HG02610 (cell line): Measurements from ENCODE around the gene PPM1M.
A peak's percentile ranks its signal among the peaks of the same experiment; 100 is the strongest.

ENCODE experiments used
- ATAC-seq: cut with Tn5 transposase; IDR thresholded peaks from one replicate; pipeline ENCODE4 v1.9.1; 2021; ENCODE audit warnings: mild to moderate bottlenecking, moderate library complexity; ENCODE audit not compliant: unreplicated experiment

Gene PPM1M

GRCh38 chr3:52230461-52230860 is 15.1 kb upstream of the PPM1M start:
- no peak for ATAC-seq

- no peak for ATAC-seq
Measured at GRCh38 chr3:52230889-52231499, 14.6 kb upstream of the PPM1M start.

GRCh38 chr3:52231502-52232278 is 13.9 kb upstream of the PPM1M start:
- no peak for ATAC-seq

GRCh38 chr3:52232279-52233107 is 13.1 kb upstream of the PPM1M start:
- ATAC-seq, result no peak

GRCh38 chr3:52233108-52233591 is 12.4 kb upstream of the PPM1M start:
- ATAC-seq, result no peak

GRCh38 chr3:52233968-52234367 is 11.6 kb upstream of the PPM1M start:
- no peak for ATAC-seq

- no peak for ATAC-seq
Measured at GRCh38 chr3:52234516-52235447, 10.8 kb upstream of the PPM1M start.

GRCh38 chr3:52236424-52236886 is 9.1 kb upstream of the PPM1M start:
- ATAC-seq, result no peak

- no peak for ATAC-seq
Measured at GRCh38 chr3:52237006-52237656, 8.4 kb upstream of the PPM1M start.

- ATAC-seq, result no peak
Measured at GRCh38 chr3:52237657-52238172, 7.8 kb upstream of the PPM1M start.

- ATAC-seq, result no peak
Measured at GRCh38 chr3:52238193-52238760, 7.3 kb upstream of the PPM1M start.

- peak; percentile 74 for ATAC-seq
Measured at GRCh38 chr3:52238761-52239701, 6.5 kb upstream of the PPM1M start, which contains the start of gene TWF2. Gene TWF2, minus strand, starts transcription at chr3:52239158. Its CDS starts 142 bp downstream, at chr3:52239016.

GRCh38 chr3:52240059-52240885 is 5.3 kb upstream of the PPM1M start:
- no peak for ATAC-seq

GRCh38 chr3:52240886-52241370 is 4.6 kb upstream of the PPM1M start:
- no peak for ATAC-seq

GRCh38 chr3:52242039-52242438 is 3.5 kb upstream of the PPM1M start:
- no peak for ATAC-seq

- peak; percentile 69 for ATAC-seq
Measured at GRCh38 chr3:52243791-52244628, 1.5 kb upstream of the PPM1M start.
